HG02678 (cell line): Measurements from ENCODE around the gene CFAP100.

Source experiments
- ATAC-seq: cut with Tn5 transposase; IDR thresholded peaks from one replicate; pipeline ENCODE4 v1.9.1; 2021; ENCODE audit warnings: mild to moderate bottlenecking, moderate library complexity; ENCODE audit not compliant: unreplicated experiment

Gene CFAP100

GRCh38 chr3:126456766-126457388 lies 62.2 kb downstream of the CFAP100 start:
- ATAC-seq: no peak

GRCh38 chr3:126459111-126459762 lies 64.5 kb downstream of the CFAP100 start:
- no peak for ATAC-seq

GRCh38 chr3:126459763-126460127 lies 65.0 kb downstream of the CFAP100 start:
- no peak for ATAC-seq

- ATAC-seq: no peak
Observed at GRCh38 chr3:126460381-126460780, 65.7 kb downstream of the CFAP100 start.

- ATAC-seq: no peak
Observed at GRCh38 chr3:126461450-126462070, 66.9 kb downstream of the CFAP100 start.

GRCh38 chr3:126463521-126463920 lies 68.8 kb downstream of the CFAP100 start:
- no peak for ATAC-seq

- no peak for ATAC-seq
Observed at GRCh38 chr3:126464093-126464492, 69.4 kb downstream of the CFAP100 start.

- ATAC-seq: no peak
Observed at GRCh38 chr3:126464494-126464893, 69.8 kb downstream of the CFAP100 start.

GRCh38 chr3:126464997-126465396 lies 70.3 kb downstream of the CFAP100 start:
- no peak for ATAC-seq

- no peak for ATAC-seq
Observed at GRCh38 chr3:126465928-126466544, 71.3 kb downstream of the CFAP100 start.

- ATAC-seq: no peak
Observed at GRCh38 chr3:126466886-126467610, 72.3 kb downstream of the CFAP100 start.

- ATAC-seq: no peak
Observed at GRCh38 chr3:126467611-126467955, 72.9 kb downstream of the CFAP100 start.

- no peak for ATAC-seq
Observed at GRCh38 chr3:126468028-126468891, 73.6 kb downstream of the CFAP100 start.

- no peak for ATAC-seq
Observed at GRCh38 chr3:126469479-126469878, 74.8 kb downstream of the CFAP100 start.

- ATAC-seq: no peak
Observed at GRCh38 chr3:126472277-126473006, 77.7 kb downstream of the CFAP100 start.

GRCh38 chr3:126473292-126474168 lies 78.8 kb downstream of the CFAP100 start:
- no peak for ATAC-seq

GRCh38 chr3:126474498-126475412 lies 80.0 kb downstream of the CFAP100 start:
- ATAC-seq: peak; percentile 14
